ENCODE results near the gene BCOR.

DNA sequence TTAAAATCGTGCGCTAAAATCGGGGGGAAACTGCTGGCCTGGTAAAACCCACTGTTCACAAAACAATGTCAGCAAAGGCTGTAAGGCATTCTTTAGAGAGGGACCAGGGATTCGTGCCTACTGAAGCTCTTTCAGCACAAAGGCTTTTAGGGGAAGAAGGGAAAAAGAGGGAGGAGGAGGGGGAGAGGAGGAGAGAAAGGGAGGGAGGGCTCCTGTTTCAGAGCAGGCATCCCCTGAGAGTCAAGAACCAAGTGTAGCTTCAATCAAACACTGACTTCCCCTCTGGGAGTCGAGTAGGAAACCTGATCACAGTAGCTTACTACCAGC is 9.5 kb downstream of the BCOR start:
- no peak for TF ChIP-seq POLR2AphosphoS5 (IDR thresholded peaks at IDR 0.05; ENCODE audit: low read depth, low read length)
- no peak for TF ChIP-seq CTCF (IDR thresholded peaks at IDR 0.05)
- TF ChIP-seq SIN3A (IDR thresholded peaks at IDR 0.05; ENCODE audit: borderline replicate concordance, insufficient read depth, low read depth, low read length): no peak
